ENCODE measurements around the gene AGPAT4.

AGPAT4 gene

DNA sequence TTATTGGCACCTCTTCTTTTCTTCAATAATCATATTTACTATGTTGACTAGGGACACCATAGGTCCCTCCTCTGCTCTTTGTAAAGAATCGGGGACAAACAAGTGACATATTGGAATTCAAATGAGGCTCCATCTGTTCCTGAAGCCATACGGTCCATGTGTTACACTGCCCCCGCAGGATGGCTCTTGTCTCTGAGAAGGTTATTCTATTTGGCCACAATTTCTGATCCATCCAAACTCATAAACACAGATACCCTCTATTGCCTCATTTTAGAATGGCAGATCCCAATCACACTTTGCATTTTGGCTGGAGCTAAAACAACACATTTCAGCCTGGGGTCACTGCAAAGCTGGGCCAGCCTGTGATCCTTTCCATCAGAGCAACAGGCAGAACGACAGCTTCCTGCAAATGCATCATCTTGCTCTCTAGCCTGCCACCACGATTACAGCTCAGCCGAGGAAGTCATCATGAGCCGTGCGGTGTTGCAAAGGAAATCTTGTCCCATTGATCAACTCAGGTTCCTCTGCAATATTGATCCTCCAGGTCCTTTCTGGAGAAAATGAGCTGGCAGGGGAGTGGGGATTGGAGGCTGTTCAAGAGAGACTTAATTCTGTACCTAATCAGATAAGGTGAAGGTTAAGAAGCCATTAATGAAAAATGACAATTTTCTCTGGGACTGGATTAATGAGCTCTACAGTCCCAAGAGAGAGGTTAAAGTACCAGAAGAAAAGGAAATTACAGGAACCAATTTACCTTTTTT lies 73.1 kb downstream of the AGPAT4 start:
- Histone ChIP-seq H3K9me2 (replicated peaks; ENCODE audit: low read depth, low read length) (no peaks in the 10 kb centered on the region), H3K27me3 (ENCODE audit: insufficient read depth, low read length, poor library complexity, severe bottlenecking) (no peaks in the 10 kb centered on the region), H3F3A (ENCODE audit: low read depth) (no peaks in the 10 kb centered on the region), H2AFZ (ENCODE audit: low read length) (no peak overlapping the region), H3K79me2 (ENCODE audit: insufficient read depth, low read length) (no peaks in the 10 kb centered on the region), H3K9me3 (ENCODE audit: insufficient read depth, low read depth, low read length) (no peaks in the 10 kb centered on the region), H3K4me3 (ENCODE audit: low read length, poor library complexity, severe bottlenecking) (no peak overlapping the region), H4K20me1 (ENCODE audit: insufficient read depth, low read length, poor library complexity, severe bottlenecking) (no peaks in the 10 kb centered on the region), H3K4me1 (ENCODE audit: insufficient read depth, low read length, poor library complexity, severe bottlenecking) (no peaks in the 10 kb centered on the region), H3K4me2 (ENCODE audit: low read depth, low read length, poor library complexity, severe bottlenecking) (no peak overlapping the region), H3K36me3 (ENCODE audit: insufficient read depth, low read length) (no peaks in the 10 kb centered on the region), H3K9ac (ENCODE audit: low read depth, low read length, poor library complexity, severe bottlenecking) (no peak overlapping the region)
- TF ChIP-seq EZH2phosphoT487 (IDR thresholded peaks at IDR 0.05; ENCODE audit: borderline replicate concordance) = no peak
- TF ChIP-seq CTCF (conservative IDR thresholded peaks at IDR 0.05; ENCODE audit: low read length) = 0 out of 2 replicates have a peak, but pooled peaks have one; percentile 26

DNA sequence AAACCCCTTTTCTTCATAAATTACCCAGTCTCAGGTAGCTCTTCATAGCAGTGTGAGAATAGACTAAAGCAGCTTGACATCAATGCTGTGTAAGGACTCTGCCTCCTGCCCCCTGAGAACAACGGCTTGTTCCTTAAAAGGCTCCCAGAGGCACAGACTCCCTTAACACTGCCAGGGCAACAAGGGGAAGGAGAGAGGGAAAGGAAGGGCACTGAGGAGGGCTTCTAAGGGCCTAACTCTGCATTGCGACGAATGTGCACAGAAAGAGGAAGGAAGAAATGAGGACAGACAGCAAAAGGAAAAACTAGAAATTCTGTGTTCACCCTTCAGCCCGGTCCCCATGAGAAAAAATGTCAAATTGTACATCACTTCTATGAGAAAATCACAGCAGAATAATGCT lies 74.0 kb downstream of the AGPAT4 start:
- TF ChIP-seq EZH2phosphoT487 (IDR thresholded peaks at IDR 0.05; ENCODE audit: borderline replicate concordance) (no peak), CTCF (conservative IDR thresholded peaks at IDR 0.05; ENCODE audit: low read length) (no peak)
- H4K20me1 ChIP-seq (ENCODE audit: insufficient read depth, low read length, poor library complexity, severe bottlenecking) = no peaks in the 10 kb centered on the region
- H2AFZ ChIP-seq (ENCODE audit: low read length) = no peak overlapping the region
- no peaks in the 10 kb centered on the region for H3K79me2 ChIP-seq (ENCODE audit: insufficient read depth, low read length)
- no peaks in the 10 kb centered on the region for H3K9me3 ChIP-seq (ENCODE audit: insufficient read depth, low read depth, low read length)
- no peak overlapping the region for H3K4me2 ChIP-seq (ENCODE audit: low read depth, low read length, poor library complexity, severe bottlenecking)
- no peaks in the 10 kb centered on the region for H3K9me2 ChIP-seq (replicated peaks; ENCODE audit: low read depth, low read length)
- H3K4me3 ChIP-seq (ENCODE audit: low read length, poor library complexity, severe bottlenecking) = no peak overlapping the region
- no peaks in the 10 kb centered on the region for H3K27me3 ChIP-seq (ENCODE audit: insufficient read depth, low read length, poor library complexity, severe bottlenecking)
- H3K4me1 ChIP-seq (ENCODE audit: insufficient read depth, low read length, poor library complexity, severe bottlenecking) = no peaks in the 10 kb centered on the region
- no peaks in the 10 kb centered on the region for H3K36me3 ChIP-seq (ENCODE audit: insufficient read depth, low read length)
- H3K9ac ChIP-seq (ENCODE audit: low read depth, low read length, poor library complexity, severe bottlenecking) = no peak overlapping the region
- H3F3A ChIP-seq (ENCODE audit: low read depth) = no peaks in the 10 kb centered on the region

- Histone ChIP-seq H3K4me2 (ENCODE audit: low read depth, low read length, poor library complexity, severe bottlenecking) (no peak overlapping the region), H3K36me3 (ENCODE audit: insufficient read depth, low read length) (no peaks in the 10 kb centered on the region), H3K9me3 (ENCODE audit: insufficient read depth, low read depth, low read length) (no peaks in the 10 kb centered on the region), H3K79me2 (ENCODE audit: insufficient read depth, low read length) (no peaks in the 10 kb centered on the region), H3K9ac (ENCODE audit: low read depth, low read length, poor library complexity, severe bottlenecking) (no peak overlapping the region), H3K4me1 (ENCODE audit: insufficient read depth, low read length, poor library complexity, severe bottlenecking) (no peaks in the 10 kb centered on the region), H4K20me1 (ENCODE audit: insufficient read depth, low read length, poor library complexity, severe bottlenecking) (no peaks in the 10 kb centered on the region), H3K9me2 (replicated peaks; ENCODE audit: low read depth, low read length) (no peaks in the 10 kb centered on the region), H3K4me3 (ENCODE audit: low read length, poor library complexity, severe bottlenecking) (no peak overlapping the region), H3K27me3 (ENCODE audit: insufficient read depth, low read length, poor library complexity, severe bottlenecking) (no peaks in the 10 kb centered on the region), H2AFZ (ENCODE audit: low read length) (no peak overlapping the region), H3F3A (ENCODE audit: low read depth) (no peaks in the 10 kb centered on the region)
- TF ChIP-seq CTCF (conservative IDR thresholded peaks at IDR 0.05; ENCODE audit: low read length) = no peak
- no peak for TF ChIP-seq EZH2phosphoT487 (IDR thresholded peaks at IDR 0.05; ENCODE audit: borderline replicate concordance)
Observed at GRCh38 chr6:161198783-161199460, 74.9 kb downstream of the AGPAT4 start.
